GM12873 (cell line): Measurements from ENCODE around the gene PAX4.

ENCODE experiments used
- CTCF ChIP-seq: IDR thresholded peaks from 2 replicates; pipeline ENCODE4 v1.5.1; 2012; ENCODE audit warnings: low read depth, mild to moderate bottlenecking, moderate library complexity, low read length, control low read depth; ENCODE audit not compliant: insufficient read depth; ENCODE audit errors: missing control alignments

Gene PAX4

GRCh38 chr7:127647636-127648035 is 29.7 kb upstream of the PAX4 start:
- TF ChIP-seq CTCF = no peak

DNA sequence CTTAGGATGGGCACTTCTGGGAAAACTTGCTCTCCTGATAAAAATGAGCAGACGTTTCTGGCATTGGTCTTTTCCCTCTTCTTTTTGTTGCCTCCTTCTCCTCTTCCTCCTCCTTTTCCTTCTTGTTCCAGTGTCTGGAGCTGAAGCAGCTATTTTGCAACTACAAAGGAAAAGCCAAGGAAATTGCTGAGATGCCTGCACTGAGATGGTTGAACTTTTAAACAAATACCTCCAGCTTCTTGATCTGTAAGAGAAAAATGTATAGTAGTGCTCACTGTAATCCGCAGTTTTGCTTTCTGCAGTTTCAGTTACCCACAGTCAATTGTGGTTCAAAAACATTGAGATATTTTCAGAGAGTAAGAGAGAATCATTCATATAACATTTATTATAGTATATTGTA is 26.5 kb upstream of the PAX4 start:
- no peak for TF ChIP-seq CTCF

DNA sequence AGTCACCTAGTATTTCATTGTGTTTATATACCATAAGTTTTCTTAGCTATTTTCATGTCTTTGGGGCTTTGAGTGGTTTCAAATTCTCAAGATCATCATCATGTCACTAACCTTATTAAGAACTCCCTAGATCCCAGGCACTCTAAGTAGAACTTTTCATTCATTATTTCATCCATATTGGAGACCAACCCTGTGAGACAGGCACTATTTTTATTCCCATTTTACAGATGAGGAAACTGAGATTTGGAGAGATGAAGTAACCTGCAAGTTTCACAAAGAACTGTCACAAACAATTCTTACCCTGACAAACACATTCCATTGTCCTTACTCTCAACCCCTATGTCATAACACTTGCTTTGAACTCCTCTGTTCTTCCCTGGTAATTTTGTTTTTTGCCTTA is 20.3 kb upstream of the PAX4 start:
- TF ChIP-seq CTCF = no peak

DNA sequence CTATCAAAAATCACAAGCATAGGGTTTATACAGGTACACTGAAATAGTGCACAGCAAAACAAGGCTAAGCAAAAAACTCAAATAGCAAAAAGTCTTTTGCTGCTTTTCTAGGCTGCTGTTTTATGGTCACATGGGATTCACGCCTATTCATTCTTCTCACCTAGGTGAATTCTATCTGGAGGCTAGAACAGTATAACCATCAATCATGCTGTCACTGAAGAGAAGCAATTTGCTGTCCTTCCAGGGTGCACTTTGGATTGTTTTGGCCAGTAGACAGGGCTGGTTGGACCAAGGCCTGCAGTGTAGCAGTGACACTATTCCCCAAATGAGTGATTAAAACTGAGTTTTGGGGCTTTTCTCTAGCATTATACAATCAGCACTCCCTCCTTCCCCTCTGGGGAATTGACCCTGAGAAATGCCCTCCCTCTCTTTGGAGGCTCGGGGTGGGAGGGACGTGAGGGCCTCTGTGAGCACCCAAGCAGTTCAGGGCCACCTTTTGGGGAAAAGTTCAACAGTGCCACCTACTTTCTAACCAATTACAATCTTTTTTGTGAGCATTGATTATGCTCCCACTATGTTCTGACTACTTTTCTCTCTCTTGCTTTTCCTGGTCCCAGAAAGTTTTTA is 17.8 kb upstream of the PAX4 start:
- TF ChIP-seq CTCF = no peak

- no peak for TF ChIP-seq CTCF
These were observed 14.5 kb upstream of the PAX4 start for GRCh38 chr7:127632276-127632910.

DNA sequence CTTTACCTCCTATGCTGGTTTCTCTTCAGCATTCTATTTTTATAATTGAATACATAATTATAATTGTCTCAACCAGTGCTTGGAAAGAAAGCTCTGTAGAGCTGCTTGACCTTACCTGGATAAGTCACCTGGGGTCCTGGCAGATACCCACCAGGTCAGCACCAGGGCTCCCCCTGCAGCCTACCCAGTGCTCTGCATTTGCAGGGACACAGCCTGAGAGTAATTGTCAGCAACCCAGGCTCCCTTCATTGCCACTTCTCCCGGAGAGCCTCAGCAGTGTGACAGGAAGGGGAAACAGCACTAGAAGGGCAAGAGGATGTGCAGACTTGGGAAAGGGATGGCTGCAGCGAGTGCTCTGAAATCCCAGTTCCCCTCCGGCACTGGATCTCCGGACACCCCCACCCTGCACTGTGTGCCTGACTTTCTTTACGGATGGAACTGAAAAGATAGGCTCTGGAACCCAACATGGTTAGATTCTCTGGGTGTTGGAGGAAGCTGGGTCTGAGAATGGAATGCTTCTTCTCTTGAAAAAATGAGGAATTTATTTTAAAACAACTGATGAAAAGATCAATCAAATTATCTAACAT is 11.4 kb upstream of the PAX4 start:
- TF ChIP-seq CTCF = peak; percentile 79

GRCh38 chr7:127628445-127628844 is 10.5 kb upstream of the PAX4 start:
- TF ChIP-seq CTCF = peak; percentile 29
